HG03575 (cell line): Measurements from ENCODE around the gene MRC2.
"Not testable (repeated sequence)": the region's sequence is repeated elsewhere in the genome, so short reads cannot be mapped to it uniquely, and the experiment has no call there.

Experiments used
- ATAC-seq: cut with Tn5 transposase; IDR thresholded peaks from one replicate; pipeline ENCODE4 v1.9.1; 2021; ENCODE audit not compliant: unreplicated experiment, insufficient number of reproducible peaks, low FRiP score; ENCODE audit errors: extremely low read depth

MRC2 gene

GRCh38 chr17:62692159-62692651 lies 64.7 kb downstream of the MRC2 start:
- no peak for ATAC-seq

GRCh38 chr17:62692721-62693431 lies 65.4 kb downstream of the MRC2 start:
- ATAC-seq = no peak

GRCh38 chr17:62693616-62694409 lies 66.3 kb downstream of the MRC2 start:
- ATAC-seq = no peak

GRCh38 chr17:62695093-62695738 lies 67.7 kb downstream of the MRC2 start:
- ATAC-seq = not testable (repeated sequence)

- no peak for ATAC-seq
These were observed 68.8 kb downstream of the MRC2 start for GRCh38 chr17:62696256-62696655.

- ATAC-seq = no peak
These were observed 69.4 kb downstream of the MRC2 start for GRCh38 chr17:62696726-62697490.

GRCh38 chr17:62698459-62698858 lies 71.0 kb downstream of the MRC2 start:
- ATAC-seq = not testable (repeated sequence)

- no peak for ATAC-seq
These were observed 73.7 kb downstream of the MRC2 start for GRCh38 chr17:62700964-62701705.

- ATAC-seq = no peak
These were observed 74.2 kb downstream of the MRC2 start for GRCh38 chr17:62701706-62702085.

- no peak for ATAC-seq
These were observed 75.3 kb downstream of the MRC2 start for GRCh38 chr17:62702746-62703260.

- no peak for ATAC-seq
These were observed 75.8 kb downstream of the MRC2 start for GRCh38 chr17:62703261-62703775.

GRCh38 chr17:62703776-62704380 lies 76.4 kb downstream of the MRC2 start:
- no peak for ATAC-seq

- no peak for ATAC-seq
These were observed 77.0 kb downstream of the MRC2 start for GRCh38 chr17:62704381-62704971.

GRCh38 chr17:62705156-62705777 lies 77.8 kb downstream of the MRC2 start:
- ATAC-seq = no peak

- no peak for ATAC-seq
These were observed 78.5 kb downstream of the MRC2 start for GRCh38 chr17:62705778-62706597.
